ENCODE results near the gene SEPTIN3. TPM values are rescaled to one million over a fixed set of nuclear protein-coding genes. Genes with fewer than 3 reads are reported as not detected.

SEPTIN3 gene
- total RNA-seq, 1 experiment from 2014 or later, result 3.9 TPM

GRCh38 chr22:41964112-41964491 lies 5.1 kb upstream of the SEPTIN3 start:
- Histone ChIP-seq H3K4me3 (ENCODE audit: low read depth in 2 of 2, low read length in 2 of 2) (no peak overlapping the region), H3K4me1 (ENCODE audit: control insufficient read depth, insufficient read depth, low read length) (peaks cover 5% of the 10 kb centered on the region; the same call in 1 of the 2 replicates), H3K27ac (ENCODE audit: low read length) (no peak overlapping the region), H3K36me3 (ENCODE audit: control insufficient read depth, insufficient read depth, low read length) (no peaks in the 10 kb centered on the region), H3K9me3 (ENCODE audit: control insufficient read depth, insufficient read depth, low read depth, low read length) (no peaks in the 10 kb centered on the region), H3K27me3 (ENCODE audit: control insufficient read depth, insufficient read depth, low read length) (no peaks in the 10 kb centered on the region)
- intact Hi-C loops (cut with micrococcal nuclease; ENCODE audit: unreplicated experiment) (loop anchor here (10.0 kb wide), 1 partner anchor 151 kb away; no protein-coding TSS in a partner anchor), in situ Hi-C loops (cut with HindIII; ENCODE audit: low pct_unique_long_range_greater_than_20kb, low sequenced_read_pairs) (no loop called here)
- CTCF ChIA-PET, result no interaction called here
- no TSS peak for BruUV-seq (replicated peaks)
- POLR2A ChIA-PET, result no interaction called here
- DNase-seq (ENCODE audit: low read depth, low spot score) (no peak), ATAC-seq (no peak)
- TF ChIP-seq SIN3A (IDR thresholded peaks at IDR 0.05; ENCODE audit: borderline replicate concordance, insufficient read depth, low read depth, low read length) (no peak), POLR2AphosphoS5 (IDR thresholded peaks at IDR 0.05; ENCODE audit: low read depth, low read length) (no peak), REST (IDR thresholded peaks at IDR 0.05; ENCODE audit: insufficient read depth in 1 of 2, low read depth in 2 of 2, low read length in 1 of 2) (no peak), TCF7L2 (IDR thresholded peaks at IDR 0.05; ENCODE audit: low read depth, low read length) (no peak), CTCF (IDR thresholded peaks at IDR 0.05) (no peak)

GRCh38 chr22:41966225-41966606 lies 3.0 kb upstream of the SEPTIN3 start:
- Histone ChIP-seq H3K4me3 (ENCODE audit: low read depth in 2 of 2, low read length in 2 of 2) (no peak overlapping the region), H3K27ac (ENCODE audit: low read length) (no peak overlapping the region), H3K9me3 (ENCODE audit: control insufficient read depth, insufficient read depth, low read depth, low read length) (no peaks in the 10 kb centered on the region), H3K4me1 (ENCODE audit: control insufficient read depth, insufficient read depth, low read length) (no peaks in the 10 kb centered on the region), H3K27me3 (ENCODE audit: control insufficient read depth, insufficient read depth, low read length) (no peaks in the 10 kb centered on the region), H3K36me3 (ENCODE audit: control insufficient read depth, insufficient read depth, low read length) (no peaks in the 10 kb centered on the region)
- CTCF ChIA-PET, result no interaction called here
- BruUV-seq (replicated peaks), result no TSS peak
- TF ChIP-seq TCF7L2 (IDR thresholded peaks at IDR 0.05; ENCODE audit: low read depth, low read length) (no peak), SIN3A (IDR thresholded peaks at IDR 0.05; ENCODE audit: borderline replicate concordance, insufficient read depth, low read depth, low read length) (no peak), POLR2AphosphoS5 (IDR thresholded peaks at IDR 0.05; ENCODE audit: low read depth, low read length) (no peak), REST (IDR thresholded peaks at IDR 0.05; ENCODE audit: insufficient read depth in 1 of 2, low read depth in 2 of 2, low read length in 1 of 2) (no peak), CTCF (IDR thresholded peaks at IDR 0.05) (no peak)
- ATAC-seq (no peak), DNase-seq (ENCODE audit: low read depth, low spot score) (no peak)
- in situ Hi-C loops (cut with HindIII; ENCODE audit: low pct_unique_long_range_greater_than_20kb, low sequenced_read_pairs), result no loop called here
- intact Hi-C loops (cut with micrococcal nuclease; ENCODE audit: unreplicated experiment), result loop anchor here (5.0 to 10.0 kb wide), 2 partner anchors 106 to 149 kb away; partner anchors contain the start of genes NAGA and PHETA2
- POLR2A ChIA-PET, result no interaction called here
